ENCODE results near the gene KRTAP5-3. TPM values are rescaled to one million over a fixed set of nuclear protein-coding genes. Genes with fewer than 3 reads are reported as not detected.
A peak's percentile ranks its signal among the peaks of the same experiment; 100 is the strongest.

The KRTAP5-3 gene
- total RNA-seq, 1 donor from 2014 or later: not detected

DNA sequence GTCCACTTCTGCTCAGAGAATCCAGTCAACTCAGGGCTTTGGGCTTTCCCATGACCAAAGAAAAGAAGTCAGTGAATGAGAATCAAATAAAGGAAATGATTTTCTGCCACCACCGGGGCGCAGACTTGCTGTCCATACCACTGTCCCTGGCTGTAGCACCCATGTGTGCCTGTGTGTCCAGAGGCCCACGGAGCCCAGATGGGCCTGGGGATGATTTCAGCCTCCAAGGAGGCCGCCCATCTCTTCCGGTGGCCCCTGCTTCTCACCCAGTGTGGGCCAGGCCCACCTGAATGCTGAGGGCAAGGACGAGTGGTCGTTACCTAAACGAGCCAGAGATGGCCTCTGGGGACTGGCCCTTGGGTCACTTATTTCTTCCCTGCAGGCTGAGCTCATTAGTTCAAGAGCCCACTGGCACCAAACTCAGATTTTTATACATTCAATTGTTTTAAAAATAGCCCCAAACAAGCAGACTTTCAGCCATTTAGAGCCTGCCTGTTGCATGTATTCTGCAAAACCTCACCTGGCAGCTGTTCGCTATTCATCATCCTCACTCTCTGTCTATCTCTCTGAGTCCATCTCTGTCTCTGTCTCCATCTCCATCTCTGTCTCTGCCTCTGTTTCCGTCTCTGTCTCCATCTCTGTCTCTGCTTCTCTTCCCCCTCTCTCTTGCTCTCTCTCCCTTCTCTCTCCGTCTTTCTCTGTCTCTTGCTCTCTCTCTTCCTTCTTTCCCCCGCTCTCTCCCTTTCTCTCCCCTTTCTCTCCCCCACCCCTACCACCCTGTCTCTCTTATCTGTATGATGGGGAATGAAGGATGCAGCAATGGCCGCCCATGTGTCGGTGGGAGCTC lies 45.5 kb upstream of the KRTAP5-3 start:
- Mint-ChIP-seq H3K4me3 (no peak overlapping the region), H3K27ac (peak overlapping the region; percentile 45), H3K36me3 (no peaks in the 10 kb centered on the region), H3K27me3 (ENCODE audit: low read depth) (peaks cover 11% of the 10 kb centered on the region), H3K9me3 (no peaks in the 10 kb centered on the region), H3K4me1 (peaks cover 17% of the 10 kb centered on the region)
- DNase-seq (ENCODE audit: low spot score in 2 of 2, unreplicated experiment in 2 of 2): no peak
- TF ChIP-seq, protein P1, sequence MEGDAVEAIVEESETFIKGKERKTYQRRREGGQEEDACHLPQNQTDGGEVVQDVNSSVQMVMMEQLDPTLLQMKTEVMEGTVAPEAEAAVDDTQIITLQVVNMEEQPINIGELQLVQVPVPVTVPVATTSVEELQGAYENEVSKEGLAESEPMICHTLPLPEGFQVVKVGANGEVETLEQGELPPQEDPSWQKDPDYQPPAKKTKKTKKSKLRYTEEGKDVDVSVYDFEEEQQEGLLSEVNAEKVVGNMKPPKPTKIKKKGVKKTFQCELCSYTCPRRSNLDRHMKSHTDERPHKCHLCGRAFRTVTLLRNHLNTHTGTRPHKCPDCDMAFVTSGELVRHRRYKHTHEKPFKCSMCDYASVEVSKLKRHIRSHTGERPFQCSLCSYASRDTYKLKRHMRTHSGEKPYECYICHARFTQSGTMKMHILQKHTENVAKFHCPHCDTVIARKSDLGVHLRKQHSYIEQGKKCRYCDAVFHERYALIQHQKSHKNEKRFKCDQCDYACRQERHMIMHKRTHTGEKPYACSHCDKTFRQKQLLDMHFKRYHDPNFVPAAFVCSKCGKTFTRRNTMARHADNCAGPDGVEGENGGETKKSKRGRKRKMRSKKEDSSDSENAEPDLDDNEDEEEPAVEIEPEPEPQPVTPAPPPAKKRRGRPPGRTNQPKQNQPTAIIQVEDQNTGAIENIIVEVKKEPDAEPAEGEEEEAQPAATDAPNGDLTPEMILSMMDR (IDR thresholded peaks at IDR 0.05; ENCODE audit: unreplicated experiment): no peak

DNA sequence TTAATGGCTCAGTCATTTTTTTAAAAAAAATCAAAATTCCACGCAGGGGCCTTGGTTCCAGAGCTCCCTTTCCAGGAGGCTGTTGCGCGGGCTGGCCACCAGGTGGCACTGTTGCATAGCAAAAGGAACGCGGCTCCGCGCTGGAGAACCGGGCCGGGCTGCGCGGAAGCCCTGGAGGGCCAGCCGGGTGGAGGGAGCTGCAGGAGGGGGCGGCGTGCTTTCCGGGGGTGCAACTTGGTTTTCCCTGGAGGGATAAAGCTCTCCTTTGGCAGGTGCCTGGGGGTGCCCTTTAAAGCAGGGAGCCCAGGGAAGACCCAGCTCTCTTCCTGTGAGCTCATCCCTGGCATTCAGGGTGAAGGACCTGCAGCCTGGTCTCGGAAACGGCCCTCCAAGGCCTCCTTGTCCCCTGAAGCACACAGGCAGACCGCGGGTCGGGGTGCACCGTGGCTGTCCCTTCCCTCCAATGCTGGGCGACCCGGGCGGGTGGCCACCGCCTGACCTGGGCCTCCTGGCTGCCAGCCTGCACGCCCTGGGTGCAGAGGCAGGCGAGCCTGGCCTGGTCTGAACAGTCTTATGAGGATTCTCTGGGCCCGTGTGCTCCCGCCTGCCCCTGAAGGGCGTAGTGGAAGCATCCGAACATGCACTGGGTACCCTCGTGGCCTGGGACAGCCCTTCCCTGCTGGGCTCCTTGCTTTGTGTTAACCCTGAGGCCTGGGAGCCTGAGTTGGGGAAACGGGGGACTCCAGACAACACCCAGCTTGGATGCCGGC lies 44.7 kb upstream of the KRTAP5-3 start:
- TF ChIP-seq, protein P1 (IDR thresholded peaks at IDR 0.05; ENCODE audit: unreplicated experiment): peak; percentile 100
- Mint-ChIP-seq H3K27me3 (ENCODE audit: low read depth) (peaks cover 10% of the 10 kb centered on the region), H3K4me3 (no peak overlapping the region), H3K4me1 (peaks cover 17% of the 10 kb centered on the region), H3K9me3 (no peaks in the 10 kb centered on the region), H3K36me3 (no peaks in the 10 kb centered on the region), H3K27ac (peak overlapping the region; percentile 61)
- peak; percentile 71 to 96 for DNase-seq (ENCODE audit: low spot score in 2 of 2, unreplicated experiment in 2 of 2)

DNA sequence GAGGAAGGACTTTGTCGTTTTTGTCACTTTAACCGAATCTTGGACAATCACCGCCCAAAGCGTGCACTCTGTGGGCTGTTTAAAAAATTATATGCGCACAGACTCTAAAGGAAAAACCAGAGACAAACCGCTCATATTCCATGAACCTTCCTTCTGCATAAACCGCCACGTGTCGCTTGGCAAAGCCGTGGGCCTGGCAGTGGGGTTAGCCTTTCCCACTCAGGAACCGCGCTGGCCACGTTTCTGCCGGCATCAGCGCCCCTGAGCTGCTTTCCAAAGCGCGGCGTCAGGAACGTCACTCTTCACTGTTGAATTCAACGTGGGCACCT lies 44.1 kb upstream of the KRTAP5-3 start:
- Mint-ChIP-seq H3K27ac (peak overlapping the region; percentile 61), H3K36me3 (no peaks in the 10 kb centered on the region), H3K4me1 (peaks cover 17% of the 10 kb centered on the region), H3K4me3 (no peak overlapping the region), H3K9me3 (no peaks in the 10 kb centered on the region), H3K27me3 (ENCODE audit: low read depth) (peaks cover 12% of the 10 kb centered on the region)
- no peak for DNase-seq (ENCODE audit: low spot score in 2 of 2, unreplicated experiment in 2 of 2)
- TF ChIP-seq, protein P1 (IDR thresholded peaks at IDR 0.05; ENCODE audit: unreplicated experiment): no peak

DNA sequence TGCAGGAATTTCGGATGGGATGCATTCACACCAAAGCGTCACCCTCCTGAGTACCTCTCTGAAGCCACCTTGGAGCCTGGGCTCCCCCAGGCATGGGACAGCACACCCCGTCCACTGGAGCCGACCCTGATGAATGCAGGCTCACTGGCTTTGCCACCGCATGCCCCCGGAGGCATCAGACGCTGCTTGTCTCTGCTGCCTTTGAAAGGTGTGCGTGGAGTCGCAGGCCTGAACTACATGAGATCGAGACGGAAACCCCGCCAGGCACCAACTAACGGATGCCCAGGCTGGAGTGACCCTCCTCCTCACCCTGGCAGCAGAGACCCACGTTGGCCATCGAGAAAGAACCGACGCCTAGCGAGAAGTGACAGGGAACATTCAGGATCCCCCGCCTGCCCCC lies 43.8 kb upstream of the KRTAP5-3 start:
- TF ChIP-seq, protein P1 (IDR thresholded peaks at IDR 0.05; ENCODE audit: unreplicated experiment): no peak
- no peak overlapping the region for H3K27ac Mint-ChIP-seq
- H3K27me3 Mint-ChIP-seq (ENCODE audit: low read depth): peaks cover 15% of the 10 kb centered on the region
- no peak for DNase-seq (ENCODE audit: low spot score in 2 of 2, unreplicated experiment in 2 of 2)
- no peak overlapping the region for H3K4me3 Mint-ChIP-seq
- H3K4me1 Mint-ChIP-seq: peaks cover 17% of the 10 kb centered on the region
- H3K36me3 Mint-ChIP-seq: no peaks in the 10 kb centered on the region
- H3K9me3 Mint-ChIP-seq: no peaks in the 10 kb centered on the region

DNA sequence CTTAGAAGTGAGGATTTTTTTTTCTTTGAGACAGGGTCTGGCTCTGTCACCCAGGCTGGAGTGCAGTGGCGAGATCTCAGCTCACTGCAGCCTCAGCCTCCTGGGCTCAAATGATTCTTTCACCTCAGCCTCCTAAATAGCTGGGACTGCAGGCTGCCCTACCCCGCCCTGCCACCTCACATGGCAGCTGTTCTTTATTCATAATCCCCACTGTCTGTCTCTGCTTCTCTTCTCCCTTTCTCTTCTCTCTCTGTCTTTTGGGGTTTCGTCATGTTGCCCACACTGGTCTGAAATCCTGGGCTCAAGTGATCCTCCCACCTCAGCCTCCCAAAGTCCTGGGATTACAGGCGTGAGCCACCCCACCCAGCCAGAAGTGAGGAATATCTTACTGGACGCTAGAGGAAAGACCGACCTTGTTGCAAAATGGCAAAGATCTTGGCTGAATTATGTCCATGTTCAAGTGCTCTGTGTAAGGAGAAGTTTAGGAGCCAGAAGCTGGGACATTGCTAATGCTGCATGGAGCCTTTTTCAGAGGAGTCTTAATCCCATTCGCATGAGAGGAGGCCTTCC lies 43.2 kb upstream of the KRTAP5-3 start:
- Mint-ChIP-seq H3K27me3 (ENCODE audit: low read depth) (peaks cover 16% of the 10 kb centered on the region), H3K4me1 (peaks cover 17% of the 10 kb centered on the region), H3K4me3 (no peak overlapping the region), H3K36me3 (no peaks in the 10 kb centered on the region), H3K9me3 (no peaks in the 10 kb centered on the region), H3K27ac (peak overlapping the region; percentile 19)
- TF ChIP-seq, protein P1 (IDR thresholded peaks at IDR 0.05; ENCODE audit: unreplicated experiment): no peak
- DNase-seq (ENCODE audit: low spot score in 2 of 2, unreplicated experiment in 2 of 2): no peak
